HPDE6-E6E7 (cell line): ENCODE results near the gene RITA1.
A peak's percentile ranks its signal among the peaks of the same experiment; 100 is the strongest.
"Not testable (repeated sequence)": the region's sequence is repeated elsewhere in the genome, so short reads cannot be mapped to it uniquely, and the experiment has no call there.

Experiments
- DNase-seq: peaks from one replicate; pipeline ENCODE4 v3.0.0; 2011; ENCODE audit warnings: missing footprints; ENCODE audit errors: extremely low spot score

RITA1 gene, protein sequence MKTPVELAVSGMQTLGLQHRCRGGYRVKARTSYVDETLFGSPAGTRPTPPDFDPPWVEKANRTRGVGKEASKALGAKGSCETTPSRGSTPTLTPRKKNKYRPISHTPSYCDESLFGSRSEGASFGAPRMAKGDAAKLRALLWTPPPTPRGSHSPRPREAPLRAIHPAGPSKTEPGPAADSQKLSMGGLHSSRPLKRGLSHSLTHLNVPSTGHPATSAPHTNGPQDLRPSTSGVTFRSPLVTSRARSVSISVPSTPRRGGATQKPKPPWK

DNA sequence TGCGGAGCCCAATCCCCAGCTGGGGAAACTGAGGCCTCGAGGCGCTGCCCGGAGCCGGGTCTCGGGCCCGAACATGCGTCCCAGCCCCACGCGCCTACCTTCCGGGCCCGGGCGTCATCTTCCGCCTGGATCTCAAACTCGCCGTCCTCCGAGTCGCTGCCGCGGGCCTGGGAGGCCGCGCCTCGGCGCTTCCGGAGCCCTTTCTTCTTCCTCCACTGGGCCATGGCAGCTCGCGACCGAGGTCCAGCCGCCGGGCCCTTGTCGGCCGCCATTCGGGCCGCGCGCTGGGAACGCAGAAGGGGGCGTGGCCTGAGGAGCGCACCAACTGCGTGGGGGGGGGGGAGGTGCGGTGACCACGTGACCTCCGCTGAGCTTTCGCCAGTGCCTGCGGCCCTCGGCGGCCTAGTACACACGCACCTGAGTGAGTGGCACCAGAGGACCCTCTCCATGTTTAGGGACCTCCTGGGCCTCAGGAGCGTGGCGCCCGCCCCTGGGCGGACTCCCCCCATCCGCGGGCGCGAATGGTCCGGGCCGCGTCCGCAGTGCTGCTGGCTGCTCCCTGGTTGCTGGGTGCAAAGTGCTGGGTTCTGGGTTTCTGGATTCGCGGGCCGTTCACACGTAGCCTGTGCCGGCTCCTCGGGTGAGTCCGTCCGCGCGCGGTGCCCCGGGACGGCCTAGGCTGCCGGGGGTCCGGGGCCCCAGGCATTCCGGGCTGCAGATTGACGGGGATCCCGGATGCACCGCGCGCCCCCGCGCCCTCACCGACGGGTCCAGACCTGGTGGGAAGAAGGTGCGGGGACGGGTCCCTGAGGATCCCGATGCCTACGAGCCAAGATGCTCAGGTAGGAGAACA lies at the start of gene RITA1, which contains the start of gene DDX54:
TSS of gene RITA1 (plus strand) at position 542 of the 853 bp plus-strand sequence. CDS start 1,026 bp downstream, outside the sequence.
TSS of gene DDX54 (minus strand) at position 299 of the 853 bp plus-strand sequence. CDS start at position 272, 27 bp downstream.
- DNase-seq = peak; percentile 63

DNA sequence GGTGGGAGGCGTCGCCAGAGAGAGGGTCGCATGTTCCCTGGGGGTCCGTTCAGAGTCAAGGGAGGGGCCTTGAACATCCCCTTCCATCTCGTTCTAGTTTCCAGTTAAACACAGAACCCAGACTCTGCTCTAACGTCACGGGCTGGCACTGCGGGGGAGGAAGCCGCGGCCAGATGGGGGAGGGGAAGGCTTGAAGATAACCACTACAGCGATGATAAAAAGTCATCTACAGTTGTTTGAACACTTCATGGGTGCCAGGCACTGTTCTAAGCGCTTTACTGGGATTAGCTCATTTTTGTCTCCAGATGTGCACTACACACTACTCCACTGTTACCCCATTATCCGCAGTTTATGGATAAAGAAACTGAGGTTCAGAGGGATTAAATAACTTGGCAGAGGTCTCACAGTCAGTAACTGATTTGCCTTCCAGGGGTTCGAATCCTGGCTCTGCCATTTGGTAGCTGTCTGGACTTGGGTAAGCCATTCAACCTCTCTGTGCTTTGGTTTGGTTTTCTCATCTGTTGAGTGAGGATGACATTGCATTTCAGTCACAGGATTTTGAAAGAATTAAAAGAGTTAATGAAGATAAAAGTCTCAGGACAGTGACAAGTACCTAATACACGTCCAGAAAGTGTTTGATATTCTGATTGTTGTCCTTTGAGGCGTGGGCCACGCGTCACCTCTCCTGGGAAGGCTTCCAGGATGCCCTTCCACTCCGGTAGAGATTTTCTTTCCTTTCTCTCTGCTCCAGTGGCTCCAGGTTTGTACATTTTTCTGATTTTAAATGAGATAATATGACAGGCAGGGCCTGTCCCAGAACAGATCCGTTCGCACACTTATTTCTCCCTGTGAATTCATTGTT lies 49.2 kb upstream of the RITA1 start:
- no peak for DNase-seq

- no peak for DNase-seq
Observed at GRCh38 chr12:113136990-113137511, 48.5 kb upstream of the RITA1 start.

- DNase-seq = no peak
Observed at GRCh38 chr12:113137861-113138783, 47.4 kb upstream of the RITA1 start.

DNA sequence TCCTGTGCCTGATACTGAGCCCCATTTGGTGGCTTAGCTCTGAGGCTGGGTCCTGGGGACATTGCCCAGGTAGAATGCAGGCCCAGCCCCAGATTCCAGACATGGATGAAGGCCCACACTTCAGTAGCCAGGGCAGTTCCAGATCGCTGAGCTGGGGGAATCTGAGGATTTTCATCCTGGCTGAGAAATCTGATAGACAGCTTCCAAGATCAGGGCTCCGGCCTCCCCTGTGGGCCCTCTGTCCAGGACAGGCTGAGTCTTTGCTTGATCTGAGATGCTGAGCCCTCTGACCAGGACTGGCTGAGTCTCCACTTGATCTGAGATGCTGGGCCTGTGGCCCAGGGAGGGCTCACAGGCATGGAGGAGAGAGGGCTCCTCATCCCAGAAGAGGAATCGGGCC lies 46.7 kb upstream of the RITA1 start:
- DNase-seq = no peak

DNA sequence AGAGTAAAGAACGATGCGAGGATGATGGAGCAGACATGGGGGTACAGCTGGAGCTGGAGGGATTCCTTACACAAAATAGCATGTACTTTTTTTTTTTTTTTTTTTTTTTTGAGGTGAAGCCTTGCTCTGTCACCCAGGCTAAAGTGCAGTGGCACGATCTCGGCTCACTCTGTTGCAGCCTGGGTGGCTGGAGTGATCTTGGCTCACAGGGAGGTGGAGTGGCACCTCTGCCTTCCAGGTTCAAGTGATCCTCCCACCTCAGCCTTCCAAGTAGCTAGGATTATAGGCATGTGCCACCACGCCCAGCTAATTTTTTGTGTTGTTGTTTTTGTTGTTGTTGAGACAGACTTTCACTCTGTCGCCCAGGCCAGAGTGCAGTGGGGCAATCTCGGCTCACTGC lies 44.8 kb upstream of the RITA1 start:
- no peak for DNase-seq

GRCh38 chr12:113141716-113142115 lies 43.8 kb upstream of the RITA1 start:
- DNase-seq = not testable (repeated sequence)

- DNase-seq = no peak
Observed at GRCh38 chr12:113142173-113142885, 43.2 kb upstream of the RITA1 start.

DNA sequence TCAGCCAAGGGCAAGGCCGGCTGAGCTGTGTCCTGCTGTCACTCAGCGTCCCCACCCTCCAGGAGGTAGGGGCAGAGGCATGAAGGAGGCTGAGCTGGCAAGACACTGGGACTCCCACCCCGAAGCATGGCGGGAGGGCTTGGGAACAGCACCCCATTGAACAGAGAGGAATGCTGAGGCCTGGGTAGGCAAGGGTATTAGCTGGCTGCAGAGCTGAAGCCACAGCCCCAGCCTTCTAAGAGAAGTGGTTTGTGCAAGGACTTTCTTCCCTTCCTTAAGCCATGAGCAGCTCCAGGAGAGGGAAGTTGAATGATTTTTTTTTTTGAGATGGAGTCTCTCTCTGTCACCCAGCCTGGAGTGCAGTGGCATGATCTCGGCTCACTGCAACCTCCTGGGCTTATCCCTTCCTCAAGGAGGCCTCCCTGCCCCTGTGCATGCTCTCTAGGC lies 42.6 kb upstream of the RITA1 start:
- DNase-seq = no peak

DNA sequence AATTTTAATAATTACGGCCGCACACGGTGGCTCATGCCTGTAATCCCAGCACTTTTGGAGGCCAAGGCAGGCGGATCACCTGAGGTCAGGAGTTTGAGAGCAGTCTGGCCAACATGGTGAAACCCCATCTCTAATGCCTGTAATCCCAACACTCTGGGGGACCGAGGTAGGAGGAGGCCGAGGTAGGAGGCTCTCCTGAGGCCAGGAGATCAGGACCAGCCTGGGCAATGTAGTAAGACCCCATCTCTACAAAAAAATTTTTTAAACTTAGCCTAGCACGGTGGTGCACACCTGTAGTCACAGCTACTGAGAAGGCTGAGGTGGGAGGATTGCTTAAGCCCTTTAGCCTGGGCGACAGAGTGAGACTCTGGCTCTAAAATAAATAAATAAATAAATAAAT lies 41.6 kb upstream of the RITA1 start:
- DNase-seq = no peak

GRCh38 chr12:113144806-113145205 lies 40.7 kb upstream of the RITA1 start:
- DNase-seq = no peak

GRCh38 chr12:113145720-113146551 lies 39.6 kb upstream of the RITA1 start:
- no peak for DNase-seq

GRCh38 chr12:113146999-113147398 lies 38.5 kb upstream of the RITA1 start:
- no peak for DNase-seq

- peak; percentile 83 for DNase-seq
Observed at GRCh38 chr12:113149361-113150150, 36.0 kb upstream of the RITA1 start, which contains the start of gene CFAP73. Gene CFAP73 (plus strand): TSS chr12:113149724. CDS start chr12:113149858, 134 bp downstream.

GRCh38 chr12:113151655-113152054 lies 33.9 kb upstream of the RITA1 start:
- DNase-seq = no peak

DNA sequence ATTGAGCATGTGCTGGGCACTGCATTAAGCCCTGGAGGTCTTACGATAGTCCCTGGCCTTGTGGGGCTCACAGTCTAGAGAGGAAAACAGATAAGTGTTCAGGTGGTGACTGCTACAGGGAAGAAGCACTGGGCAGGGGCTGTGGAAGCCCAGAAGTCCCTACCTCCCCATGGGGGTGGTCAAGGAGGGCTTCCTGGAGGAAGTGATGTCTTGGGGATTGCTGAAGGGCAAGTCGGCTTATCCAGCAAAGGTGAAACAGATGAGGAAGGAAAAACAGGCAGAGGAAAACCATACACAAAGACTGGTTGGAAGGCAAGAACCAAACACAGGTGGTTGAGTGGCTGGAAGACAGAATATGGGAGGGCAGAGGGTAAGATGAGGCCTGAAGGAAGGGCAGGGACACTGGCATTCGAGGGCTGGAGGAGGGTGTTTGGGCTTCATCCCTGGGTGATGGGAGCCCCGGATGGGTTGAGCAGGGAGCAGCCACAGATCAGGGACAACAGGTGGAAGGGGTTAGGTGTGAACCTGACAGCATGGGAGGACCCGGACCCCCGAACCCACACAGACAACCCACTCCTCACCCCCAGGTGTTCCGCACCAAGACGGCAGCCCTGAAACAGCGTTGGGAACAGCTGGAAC lies 33.2 kb upstream of the RITA1 start:
- no peak for DNase-seq
